Measurements from ENCODE around the gene KIR2DL3. TPM values are rescaled to one million over a fixed set of nuclear protein-coding genes. Genes with fewer than 3 reads are reported as not detected.
"Not testable (repeated sequence)": the region's sequence is repeated elsewhere in the genome, so short reads cannot be mapped to it uniquely, and the experiment has no call there.

The KIR2DL3 gene
- total RNA-seq, 1 donor from 2014 or later: not detected

DNA sequence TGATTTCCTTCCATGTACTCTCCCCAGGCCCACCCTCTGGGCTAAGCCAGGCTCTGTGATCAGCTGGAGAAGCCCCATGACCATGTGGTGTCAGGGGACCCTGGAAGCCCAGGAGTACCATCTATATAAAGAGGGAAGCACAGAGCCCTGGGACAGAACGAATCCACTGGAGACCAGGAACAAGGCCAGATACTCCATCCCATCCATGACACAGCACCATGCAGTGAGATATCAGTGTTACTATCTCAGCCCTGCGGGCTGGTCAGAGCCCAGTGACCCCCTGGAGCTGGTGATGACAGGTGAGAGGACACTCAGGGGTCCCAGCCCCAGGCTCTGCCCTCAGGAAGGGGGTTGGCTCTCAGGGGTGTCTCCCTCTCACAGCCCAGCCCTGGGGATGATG, 41.5 kb upstream of the KIR2DL3 start:
- Histone ChIP-seq H3K27ac (no peak overlapping the region), H3K4me1 (no peaks in the 10 kb centered on the region), H3K27me3 (no peaks in the 10 kb centered on the region), H3K9me3 (no peaks in the 10 kb centered on the region), H3K36me3 (no peaks in the 10 kb centered on the region), H3K4me3 (no peak overlapping the region)
- intact Hi-C loops (cut with DNase I): no loop called here
- no peak for DNase-seq (ENCODE audit: extremely low spot score in 2 of 2)
- TF ChIP-seq CTCF (IDR thresholded peaks at IDR 0.05) (no peak), POLR2AphosphoS5 (IDR thresholded peaks at IDR 0.05; ENCODE audit: insufficient read depth in 1 of 2, low read depth in 1 of 2) (no peak), POLR2A (IDR thresholded peaks at IDR 0.05) (no peak)

- intact Hi-C loops (cut with DNase I); H3K4me1 ChIP-seq; H3K9me3 ChIP-seq; DNase-seq (ENCODE audit: extremely low spot score in 2 of 2); H3K27ac ChIP-seq; H3K4me3 ChIP-seq; H3K36me3 ChIP-seq; H3K27me3 ChIP-seq: not testable (repeated sequence)
Observed at GRCh38 chr19:54697716-54698115, 40.6 kb upstream of the KIR2DL3 start.

DNA sequence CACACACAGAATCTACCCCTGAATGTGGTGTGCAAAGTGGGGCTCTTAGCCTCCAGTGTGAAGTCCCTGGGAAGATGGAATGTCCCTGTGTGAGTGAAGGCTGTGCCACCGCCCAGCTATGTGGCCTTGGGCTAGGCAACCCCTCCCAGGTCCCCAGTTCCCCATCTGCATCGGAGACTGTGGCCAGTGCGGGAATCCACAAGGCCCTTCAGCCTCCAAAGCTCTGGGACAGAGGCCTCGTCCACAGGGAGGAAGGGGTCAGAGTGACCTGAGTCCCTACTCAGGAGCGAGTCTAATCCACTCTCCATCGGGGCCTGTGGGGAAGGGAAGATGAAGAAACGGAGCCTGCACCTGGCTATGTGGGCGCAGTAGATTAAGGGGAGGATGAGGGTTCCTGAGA, 33.4 kb upstream of the KIR2DL3 start:
- Histone ChIP-seq H3K9me3 (no peaks in the 10 kb centered on the region), H3K36me3 (no peaks in the 10 kb centered on the region), H3K4me1 (no peaks in the 10 kb centered on the region), H3K27ac (no peak overlapping the region), H3K27me3 (no peaks in the 10 kb centered on the region), H3K4me3 (no peak overlapping the region)
- intact Hi-C loops (cut with DNase I): no loop called here
- DNase-seq (ENCODE audit: extremely low spot score in 2 of 2): no peak
- TF ChIP-seq POLR2AphosphoS5 (IDR thresholded peaks at IDR 0.05; ENCODE audit: insufficient read depth in 1 of 2, low read depth in 1 of 2) (no peak), CTCF (IDR thresholded peaks at IDR 0.05) (no peak), POLR2A (IDR thresholded peaks at IDR 0.05) (no peak)

DNA sequence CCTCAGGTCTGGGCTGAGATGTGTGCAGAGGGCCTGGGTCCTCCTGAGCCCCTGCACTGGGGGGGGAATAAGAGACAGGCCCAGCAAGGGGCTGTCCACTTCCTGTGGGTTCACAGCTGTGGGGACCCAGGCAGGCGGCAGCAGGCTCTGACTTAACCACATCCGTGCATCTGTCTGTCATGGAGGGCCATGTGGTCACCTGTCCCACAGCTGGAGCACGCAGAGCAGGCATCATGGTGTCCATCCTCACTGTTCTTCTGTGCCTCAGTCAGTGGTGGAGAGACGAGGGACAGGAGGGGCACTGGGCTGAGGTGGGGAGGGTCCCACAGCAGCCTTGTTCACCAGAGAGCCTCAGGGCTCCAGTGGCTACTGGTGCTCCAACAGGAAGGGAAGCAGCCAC, 30.4 kb upstream of the KIR2DL3 start:
- no peaks in the 10 kb centered on the region for H3K9me3 ChIP-seq
- H3K36me3 ChIP-seq: no peaks in the 10 kb centered on the region
- H3K4me3 ChIP-seq: no peak overlapping the region
- DNase-seq (ENCODE audit: extremely low spot score in 2 of 2): no peak
- H3K27me3 ChIP-seq: no peaks in the 10 kb centered on the region
- TF ChIP-seq CTCF (IDR thresholded peaks at IDR 0.05) (no peak), POLR2AphosphoS5 (IDR thresholded peaks at IDR 0.05; ENCODE audit: insufficient read depth in 1 of 2, low read depth in 1 of 2) (no peak), POLR2A (IDR thresholded peaks at IDR 0.05) (no peak)
- no peaks in the 10 kb centered on the region for H3K4me1 ChIP-seq
- intact Hi-C loops (cut with DNase I): no loop called here
- H3K27ac ChIP-seq: no peak overlapping the region

GRCh38 chr19:54708781-54709180, 29.5 kb upstream of the KIR2DL3 start:
- no peaks in the 10 kb centered on the region for H3K27me3 ChIP-seq
- intact Hi-C loops (cut with DNase I): no loop called here

More at GRCh38 chr19:54708781-54709180, 29.5 kb upstream of the KIR2DL3 start:
- no peaks in the 10 kb centered on the region for H3K36me3 ChIP-seq
- no peak for TF ChIP-seq CTCF (IDR thresholded peaks at IDR 0.05)
- no peak for TF ChIP-seq POLR2A (IDR thresholded peaks at IDR 0.05)
- TF ChIP-seq POLR2AphosphoS5 (IDR thresholded peaks at IDR 0.05; ENCODE audit: insufficient read depth in 1 of 2, low read depth in 1 of 2): no peak
- no peak overlapping the region for H3K27ac ChIP-seq
- DNase-seq (ENCODE audit: extremely low spot score in 2 of 2): no peak
- H3K4me3 ChIP-seq: no peak overlapping the region
- H3K4me1 ChIP-seq: no peaks in the 10 kb centered on the region
- no peaks in the 10 kb centered on the region for H3K9me3 ChIP-seq
